Heart right ventricle (tissue), 16 donors: ENCODE data around the gene VPS51. TPM values are rescaled to one million over a fixed set of nuclear protein-coding genes. Genes with fewer than 3 reads are reported as not detected.

Source experiments
- ATAC-seq, 8 donors: fragments of 200-7000 bp; cut with Tn5 transposase; one replicate each; pipeline ENCODE4 v1.9.1; 2020; ENCODE audit warnings: mild to moderate bottlenecking in 8 of 8, moderate library complexity in 8 of 8, moderate number of reproducible peaks in 1 of 8
- DNase-seq, 2 donors: peaks; one replicate each; pipeline ENCODE4 v3.0.0-alpha.2; 2020
- H3K27ac ChIP-seq, 10 donors: fragments of 200-600 bp; sonication (generic) in 2 of 10; one replicate each; pipeline versions ENCODE4 v1.5.0 to v1.8.0; 2020 to 2022; ENCODE audit warnings: mild to moderate bottlenecking in 3 of 10
- H3K27me3 ChIP-seq, 7 donors: fragments of 200-600 bp; one replicate each; pipeline ENCODE4 v1.8.0; 2021 to 2022; ENCODE audit warnings: mild to moderate bottlenecking in 2 of 7
- H3K36me3 ChIP-seq, 9 donors: fragments of 200-600 bp; sonication (generic) in 1 of 9; one replicate each; pipeline versions ENCODE4 v1.5.0 to v1.8.0; 2020 to 2022; ENCODE audit warnings: mild to moderate bottlenecking in 2 of 9
- H3K4me1 ChIP-seq, 9 donors: fragments of 200-600 bp; sonication (generic) in 1 of 9; one replicate each; pipeline versions ENCODE4 v1.5.0 to v1.8.0; 2020 to 2022; ENCODE audit warnings: mild to moderate bottlenecking in 4 of 9
- H3K4me3 ChIP-seq, 10 donors: fragments of 200-600 bp; sonication (generic) in 2 of 10; one replicate each; pipeline versions ENCODE4 v1.5.0 to v1.8.0; 2020 to 2022; ENCODE audit warnings: mild to moderate bottlenecking in 7 of 10, moderate library complexity in 2 of 10
- H3K9me3 ChIP-seq, 11 donors: fragments of 200-600 bp in 10 of 11; sonication (generic) in 2 of 11; one replicate each; pipeline versions ENCODE4 v1.5.0 to v1.8.0; 2013 to 2022; ENCODE audit warnings: mild to moderate bottlenecking in 2 of 11, control low read depth in 1 of 11, moderate library complexity in 1 of 11
- WGBS, 2 donors: extraction: QIAGEN DNeasy Blood & Tissue Kit; methylation state at CpG; one replicate each; pipeline ENCODE4 v1.1.7; 2013; ENCODE audit warnings: inconsistent platforms in 1 of 2; 5-methylcytosine and 5-hydroxymethylcytosine counted together
- intact Hi-C, 10 donors: fragments of 100-400 bp; cut with DNase I; formaldehyde crosslinking; loops; one replicate each; pipeline versions ENCODE4 v1.11.1 to v1.14.2; 2022
- polyA plus RNA-seq, 2 donors: library from polyadenylated mRNA; stranded (reverse); fragments of 200-250 nt; gene quantifications; one replicate each; pipeline ENCODE4 v1.2.3, GENCODE V29; 2013
- total RNA-seq, 10 donors: library from RNA; stranded (reverse); fragmentation: NEBNext Ultra II Directional in 3 of 10; extraction: Animal tissue kit (Norgen Biotek cat#: 25700) in 3 of 10; gene quantifications; one replicate each; pipeline versions ENCODE4 v1.2.1 to v1.2.4, GENCODE V29; 2021 to 2023
- TF ChIP-seq, protein P1 (sequence below), 9 donors: fragments of 200-600 bp; sonication (generic) in 2 of 9; IDR thresholded peaks; one replicate each; pipeline versions ENCODE4 v1.5.0 to v1.8.0; 2021 to 2022; ENCODE audit warnings: antibody characterized with exemption in 9 of 9, mild to moderate bottlenecking in 5 of 9, moderate library complexity in 1 of 9
- donor health status: Arrhythmogenic right ventricular cardiomyopathy.
- donor health status: ischemic (EF 13 %, LVEDD 7.1; RV severe dilation, severe dysfunction).
- donor health status: healthy with polysubstance abuse.
- donor health status: DM: no; HTN: yes; CAD: no.
- donor health status: DM: no; HTN: no; CAD: no.
- donor health status: ischemic (EF 25% LVEDD 6.9; RV normal size, moderate dysfunction).
- donor health status: ischemic (EF 25% LVEDD 5.7; RV mildly dilated, moderate dysfunction).
- donor health status: healthy.
- donor health status: DM: yes; HTN: yes; CAD: no.
- donor health status: Ischemic cardiomyopathy.
- donor health status: ischemic (EF 35%, LVEDD 5.7; RV mildly dilated, moderate dysfunction).
- donor health status: nonischemic (EF 11% LVEDD 7.7; RV severe dilation, severe dysfunction).
- donor health status: DM: yes; HTN: yes; CAD: no.
- donor health status: PGD.
- donor health status: ischemic (EF 29% LVEDD 5.4; RV normal size, mild dysfunction).
- donor health status: nonischemic (EF 23%, LVEDD 6.1; RV moderate dilation, normal function).

The VPS51 gene
- total and polyA plus RNA-seq, 12 donors = 79.2 to 123 (median 100) TPM

DNA sequence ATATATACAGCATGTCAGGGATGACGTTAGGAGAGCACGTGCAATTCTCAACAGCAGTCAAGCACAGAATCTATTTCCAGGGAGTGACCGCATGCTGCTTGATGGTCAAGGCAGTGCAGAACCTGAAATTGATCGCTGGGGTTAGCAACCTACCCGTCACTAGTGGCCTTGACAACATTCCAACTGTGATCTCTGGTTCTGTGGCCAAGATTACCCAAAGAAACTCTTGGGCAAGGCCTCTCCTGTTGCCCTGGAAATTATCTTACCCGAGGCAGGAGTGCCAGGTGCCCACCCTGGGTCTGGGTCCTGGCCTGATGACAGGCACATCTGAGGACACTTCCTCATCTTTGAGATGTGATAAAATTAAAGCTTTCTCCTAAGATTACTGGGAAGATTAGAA lies 17.8 kb downstream of the VPS51 start:
- H3K4me3 ChIP-seq = peak overlapping the region in 1 of 10 donors; percentile 58
- H3K4me1 ChIP-seq = peaks cover 26 to 75% (median 58%) of the 10 kb centered on the region in 9 donors
- DNase-seq (no peak), ATAC-seq (no peak)
- H3K9me3 ChIP-seq = no peaks in the 10 kb centered on the region
- peaks cover 0 to 10% (median 0%) of the 10 kb centered on the region in 7 donors for H3K27me3 ChIP-seq
- TF ChIP-seq, protein P1, sequence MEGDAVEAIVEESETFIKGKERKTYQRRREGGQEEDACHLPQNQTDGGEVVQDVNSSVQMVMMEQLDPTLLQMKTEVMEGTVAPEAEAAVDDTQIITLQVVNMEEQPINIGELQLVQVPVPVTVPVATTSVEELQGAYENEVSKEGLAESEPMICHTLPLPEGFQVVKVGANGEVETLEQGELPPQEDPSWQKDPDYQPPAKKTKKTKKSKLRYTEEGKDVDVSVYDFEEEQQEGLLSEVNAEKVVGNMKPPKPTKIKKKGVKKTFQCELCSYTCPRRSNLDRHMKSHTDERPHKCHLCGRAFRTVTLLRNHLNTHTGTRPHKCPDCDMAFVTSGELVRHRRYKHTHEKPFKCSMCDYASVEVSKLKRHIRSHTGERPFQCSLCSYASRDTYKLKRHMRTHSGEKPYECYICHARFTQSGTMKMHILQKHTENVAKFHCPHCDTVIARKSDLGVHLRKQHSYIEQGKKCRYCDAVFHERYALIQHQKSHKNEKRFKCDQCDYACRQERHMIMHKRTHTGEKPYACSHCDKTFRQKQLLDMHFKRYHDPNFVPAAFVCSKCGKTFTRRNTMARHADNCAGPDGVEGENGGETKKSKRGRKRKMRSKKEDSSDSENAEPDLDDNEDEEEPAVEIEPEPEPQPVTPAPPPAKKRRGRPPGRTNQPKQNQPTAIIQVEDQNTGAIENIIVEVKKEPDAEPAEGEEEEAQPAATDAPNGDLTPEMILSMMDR (IDR thresholded peaks at IDR 0.05) = no peak
- H3K27ac ChIP-seq = peak overlapping the region in 4 of 10 donors; percentile 61 to 84 (median 80)
- 61 to 63% methylated on average over 6 of the region's 6 CpGs for WGBS, 2 donors
- H3K36me3 ChIP-seq = peaks cover 0 to 40% (median 15%) of the 10 kb centered on the region in 9 donors
- intact Hi-C loops = loop anchor here in 5 of 10 donors (2.0 to 10.0 kb wide), 5 partner anchors 68 to 339 kb away; partner anchors contain the start of genes ARL2 (in 1 of the 5), CAPN1 (in 1 of the 5) and SF1 (in 1 of the 5)

DNA sequence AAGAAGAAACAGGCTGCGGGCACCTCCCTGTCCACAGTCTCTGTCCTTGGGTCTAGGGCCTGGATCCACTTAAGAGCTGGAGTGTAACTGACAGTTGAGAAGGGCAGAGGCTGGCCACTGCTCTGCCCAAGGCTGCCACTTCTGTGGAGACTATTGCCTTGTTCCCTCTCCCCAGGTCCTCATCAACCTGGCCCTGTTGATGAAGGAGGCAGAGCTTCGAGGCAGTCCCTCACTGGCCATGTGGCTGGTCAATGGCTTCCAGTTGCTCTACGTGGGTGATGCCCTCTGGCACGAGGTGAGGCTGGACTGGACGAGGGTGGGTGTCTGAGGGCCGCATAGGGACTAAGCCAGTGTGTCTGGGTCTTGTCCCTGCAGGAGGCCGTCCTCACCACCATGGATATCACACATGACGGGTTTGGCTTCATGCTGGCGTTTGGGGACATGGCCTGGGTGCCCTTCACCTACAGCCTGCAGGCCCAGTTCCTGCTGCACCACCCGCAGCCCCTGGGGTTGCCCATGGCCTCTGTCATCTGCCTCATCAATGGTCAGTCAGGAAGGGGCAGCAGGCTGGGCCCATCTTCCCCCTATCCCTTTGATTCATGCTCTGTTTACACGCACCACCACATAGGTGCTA lies 18.6 kb downstream of the VPS51 start:
- 85 to 89% methylated on average over 11 of the region's 11 CpGs for WGBS, 2 donors

DNA sequence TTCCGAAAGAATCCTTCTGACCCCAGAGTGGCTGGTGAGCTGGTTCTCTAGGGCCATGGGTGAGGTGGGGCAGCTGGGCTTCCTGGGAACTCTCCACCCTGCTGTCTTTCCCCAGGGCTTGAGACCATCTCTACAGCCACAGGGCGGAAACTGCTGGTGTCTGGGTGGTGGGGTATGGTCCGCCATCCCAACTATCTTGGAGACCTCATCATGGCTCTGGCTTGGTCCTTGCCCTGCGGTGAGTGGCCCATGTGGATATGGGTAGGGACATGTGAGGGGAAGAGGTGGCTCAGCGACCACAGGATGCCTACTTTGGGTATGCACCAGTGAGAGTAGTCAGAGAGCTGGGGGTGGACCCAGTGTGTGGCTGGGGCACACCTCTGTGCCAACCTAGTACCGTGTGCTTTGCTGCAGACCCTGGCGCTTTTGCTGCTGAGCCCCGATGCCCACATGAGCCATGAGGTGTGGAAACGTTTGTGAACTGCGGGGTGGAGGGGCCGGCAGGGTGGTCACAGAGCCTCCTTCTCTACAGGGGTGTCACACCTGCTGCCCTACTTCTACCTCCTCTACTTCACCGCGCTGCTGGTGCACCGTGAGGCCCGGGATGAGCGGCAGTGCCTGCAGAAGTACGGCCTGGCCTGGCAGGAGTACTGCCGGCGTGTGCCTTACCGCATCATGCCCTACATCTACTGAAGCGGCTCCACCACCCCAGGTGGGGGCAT lies 19.5 kb downstream of the VPS51 start:
- DNase-seq (no peak), ATAC-seq (no peak)
- Histone ChIP-seq H3K9me3 (no peaks in the 10 kb centered on the region), H3K27me3 (peaks cover 0 to 10% (median 0%) of the 10 kb centered on the region in 7 donors), H3K36me3 (peaks cover 0 to 45% (median 21%) of the 10 kb centered on the region in 9 donors), H3K4me3 (peak overlapping the region in 1 of 10 donors; percentile 77), H3K4me1 (peaks cover 25 to 78% (median 57%) of the 10 kb centered on the region in 9 donors), H3K27ac (no peak overlapping the region)
- TF ChIP-seq, protein P1 (IDR thresholded peaks at IDR 0.05) = no peak
- intact Hi-C loops = loop anchor here in 5 of 10 donors (2.0 to 10.0 kb wide), 9 partner anchors 67 to 341 kb away; partner anchors contain the start of genes ARL2 (in 4 of the 5), CAPN1 (in 1 of the 5), PPP2R5B (in 1 of the 5) and SF1 (in 1 of the 5)
- WGBS, 2 donors = 93 to 95% methylated on average over 21 of the region's 21 CpGs

More for the DNA sequence above, 18.6 kb downstream of the VPS51 start:
- H3K27me3 ChIP-seq = peaks cover 0 to 10% (median 0%) of the 10 kb centered on the region in 7 donors
- no peak for ATAC-seq
- intact Hi-C loops = loop anchor here in 5 of 10 donors (2.0 to 10.0 kb wide), 8 partner anchors 68 to 340 kb away; partner anchors contain the start of genes ARL2 (in 3 of the 5), CAPN1 (in 2 of the 5), PPP2R5B (in 1 of the 5) and SF1 (in 1 of the 5)
- no peak for DNase-seq
- H3K4me1 ChIP-seq = peaks cover 26 to 75% (median 58%) of the 10 kb centered on the region in 9 donors
- no peaks in the 10 kb centered on the region for H3K9me3 ChIP-seq
- H3K27ac ChIP-seq = no peak overlapping the region
- no peak overlapping the region for H3K4me3 ChIP-seq
- TF ChIP-seq, protein P1 (IDR thresholded peaks at IDR 0.05) = no peak
- H3K36me3 ChIP-seq = peaks cover 0 to 40% (median 14%) of the 10 kb centered on the region in 9 donors
